Sigmoid colon (tissue), 3 donors: Measurements from ENCODE around the gene TMEM198.

Experiments
- POLR2A ChIP-seq, 2 donors: fragments of 450-650 bp; IDR thresholded peaks; one replicate each; pipeline ENCODE4 v1.6.1; 2016; ENCODE audit warnings: antibody characterized with exemption in 2 of 2, mild to moderate bottlenecking in 2 of 2, moderate library complexity in 2 of 2
- TF ChIP-seq, protein P1 (sequence below), 4 experiments: fragments of 450-650 bp in 3 of 4; fragments of 200-600 bp in 1 of 4; IDR thresholded peaks; one replicate each; pipeline ENCODE4 v1.5.1; 2016 to 2019; ENCODE audit warnings: antibody characterized with exemption in 4 of 4, mild to moderate bottlenecking in 3 of 4, moderate library complexity in 2 of 4

DNA sequence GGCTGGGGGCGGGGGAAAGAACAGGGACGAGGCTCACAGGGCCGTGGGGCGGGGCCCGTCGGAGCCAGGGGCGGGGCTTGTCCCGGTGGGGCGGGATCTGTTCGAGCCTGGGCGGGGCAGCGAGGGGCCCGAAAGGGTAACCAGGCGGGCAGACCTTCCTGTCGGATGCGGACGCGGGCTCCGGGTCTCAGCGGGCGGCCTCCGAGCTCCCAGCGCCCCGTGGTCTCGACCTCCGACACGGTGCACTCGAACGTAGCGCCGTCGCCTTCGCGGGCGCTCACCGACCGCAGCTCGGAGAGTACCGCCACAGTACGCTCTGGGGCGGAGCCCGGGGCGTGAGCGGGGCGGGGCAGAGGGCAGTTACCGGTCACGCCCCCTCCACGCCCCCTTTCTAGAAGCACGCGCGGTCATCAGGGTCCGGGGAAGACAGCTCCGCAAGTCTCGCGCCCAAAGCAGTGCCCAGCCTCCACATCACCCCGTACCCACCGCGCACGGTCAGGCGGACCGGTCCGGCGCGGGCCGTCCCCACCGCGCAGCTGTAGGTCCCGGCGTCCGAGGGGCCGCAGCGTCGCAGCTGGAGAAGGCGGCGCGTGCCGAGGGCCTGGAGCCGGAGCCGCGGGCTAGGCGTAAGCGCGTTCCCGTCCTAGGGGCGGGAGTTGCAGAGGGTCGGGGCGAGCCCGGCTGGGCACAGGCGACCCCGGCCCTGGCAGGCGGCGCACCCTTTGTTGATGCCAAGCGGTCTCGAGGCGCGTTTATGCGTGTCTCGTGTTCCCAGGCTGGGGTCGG, 8.7 kb downstream of the TMEM198 start:
- TF ChIP-seq, protein P1, sequence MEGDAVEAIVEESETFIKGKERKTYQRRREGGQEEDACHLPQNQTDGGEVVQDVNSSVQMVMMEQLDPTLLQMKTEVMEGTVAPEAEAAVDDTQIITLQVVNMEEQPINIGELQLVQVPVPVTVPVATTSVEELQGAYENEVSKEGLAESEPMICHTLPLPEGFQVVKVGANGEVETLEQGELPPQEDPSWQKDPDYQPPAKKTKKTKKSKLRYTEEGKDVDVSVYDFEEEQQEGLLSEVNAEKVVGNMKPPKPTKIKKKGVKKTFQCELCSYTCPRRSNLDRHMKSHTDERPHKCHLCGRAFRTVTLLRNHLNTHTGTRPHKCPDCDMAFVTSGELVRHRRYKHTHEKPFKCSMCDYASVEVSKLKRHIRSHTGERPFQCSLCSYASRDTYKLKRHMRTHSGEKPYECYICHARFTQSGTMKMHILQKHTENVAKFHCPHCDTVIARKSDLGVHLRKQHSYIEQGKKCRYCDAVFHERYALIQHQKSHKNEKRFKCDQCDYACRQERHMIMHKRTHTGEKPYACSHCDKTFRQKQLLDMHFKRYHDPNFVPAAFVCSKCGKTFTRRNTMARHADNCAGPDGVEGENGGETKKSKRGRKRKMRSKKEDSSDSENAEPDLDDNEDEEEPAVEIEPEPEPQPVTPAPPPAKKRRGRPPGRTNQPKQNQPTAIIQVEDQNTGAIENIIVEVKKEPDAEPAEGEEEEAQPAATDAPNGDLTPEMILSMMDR (IDR thresholded peaks at IDR 0.05), result no peak
- TF ChIP-seq POLR2A (IDR thresholded peaks at IDR 0.05), result no peak
